GM18498 (cell line): ENCODE results near the gene PCDHGB4.
"Not testable (repeated sequence)": the region's sequence is repeated elsewhere in the genome, so short reads cannot be mapped to it uniquely, and the experiment has no call there.

Experiments
- ATAC-seq: cut with Tn5 transposase; IDR thresholded peaks from one replicate; pipeline ENCODE4 v1.9.1; 2021; ENCODE audit warnings: mild to moderate bottlenecking, moderate library complexity; ENCODE audit not compliant: unreplicated experiment

The PCDHGB4 gene

DNA sequence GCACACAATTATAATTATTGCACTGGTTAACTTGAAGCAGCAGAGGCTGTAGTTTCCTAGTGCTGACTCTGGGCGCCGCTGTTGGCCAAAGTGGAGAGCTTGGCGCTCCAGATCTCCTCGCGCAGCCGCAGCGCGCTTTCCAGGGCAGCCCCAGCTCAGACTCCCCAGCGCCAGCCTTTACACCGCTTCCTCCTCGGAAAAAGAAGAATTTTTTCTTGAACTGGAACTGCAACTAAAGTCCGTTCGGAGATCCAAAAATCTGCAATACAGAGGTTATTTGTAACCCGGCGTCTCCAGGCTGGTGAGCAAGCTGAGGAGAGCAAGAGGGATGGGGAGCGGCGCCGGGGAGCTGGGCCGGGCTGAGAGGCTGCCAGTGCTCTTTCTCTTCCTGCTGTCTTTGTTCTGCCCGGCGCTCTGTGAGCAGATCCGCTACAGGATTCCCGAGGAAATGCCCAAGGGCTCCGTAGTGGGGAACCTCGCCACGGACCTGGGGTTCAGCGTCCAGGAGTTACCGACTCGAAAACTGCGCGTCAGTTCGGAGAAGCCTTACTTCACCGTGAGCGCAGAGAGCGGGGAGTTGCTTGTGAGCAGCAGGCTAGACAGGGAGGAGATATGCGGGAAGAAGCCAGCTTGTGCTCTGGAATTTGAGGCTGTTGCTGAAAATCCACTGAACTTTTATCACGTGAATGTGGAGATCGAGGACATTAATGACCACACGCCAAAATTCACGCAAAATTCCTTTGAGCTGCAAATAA, at the start of gene PCDHGB4:
PCDHGB4 (plus strand) TSS at position 142 of the 755 bp plus-strand sequence; CDS start at position 329, 187 bp downstream.
- ATAC-seq = not testable (repeated sequence)

DNA sequence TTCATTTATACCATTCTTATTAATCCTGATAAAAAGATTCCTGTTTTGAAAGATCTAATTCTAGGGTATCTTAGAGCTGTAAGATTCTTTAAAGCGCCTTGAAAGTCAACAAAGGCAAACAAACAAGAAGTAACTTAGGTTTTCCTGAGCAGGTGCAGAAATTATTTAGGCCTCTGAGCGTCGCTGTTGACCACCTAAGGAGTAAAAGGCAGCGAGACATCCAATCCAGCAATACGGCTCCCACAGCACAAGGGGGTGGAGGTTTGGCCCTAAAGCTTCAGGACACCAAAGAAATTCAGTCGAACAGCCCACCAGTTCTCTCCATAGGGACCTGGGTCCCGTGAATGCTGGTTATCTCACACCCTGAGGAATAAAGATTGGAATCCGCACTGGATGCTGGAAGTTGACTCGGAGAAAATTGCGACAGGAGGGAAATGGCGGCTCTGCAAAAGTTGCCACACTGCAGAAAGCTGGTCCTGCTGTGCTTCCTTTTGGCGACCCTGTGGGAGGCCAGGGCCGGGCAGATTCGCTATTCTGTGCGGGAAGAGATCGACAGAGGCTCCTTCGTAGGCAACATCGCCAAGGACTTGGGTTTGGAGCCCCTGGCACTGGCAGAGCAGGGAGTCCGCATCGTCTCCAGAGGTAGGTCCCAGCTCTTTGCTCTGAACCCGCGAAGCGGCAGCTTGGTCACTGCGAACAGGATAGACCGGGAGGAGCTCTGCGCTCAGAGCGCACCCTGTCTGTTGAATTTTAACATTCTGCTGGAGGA, 48.8 kb upstream of the PCDHGB4 start, which contains the start of gene PCDHGA2:
PCDHGA2 (plus strand) TSS at position 223 of the 769 bp plus-strand sequence.
- no peak for ATAC-seq

DNA sequence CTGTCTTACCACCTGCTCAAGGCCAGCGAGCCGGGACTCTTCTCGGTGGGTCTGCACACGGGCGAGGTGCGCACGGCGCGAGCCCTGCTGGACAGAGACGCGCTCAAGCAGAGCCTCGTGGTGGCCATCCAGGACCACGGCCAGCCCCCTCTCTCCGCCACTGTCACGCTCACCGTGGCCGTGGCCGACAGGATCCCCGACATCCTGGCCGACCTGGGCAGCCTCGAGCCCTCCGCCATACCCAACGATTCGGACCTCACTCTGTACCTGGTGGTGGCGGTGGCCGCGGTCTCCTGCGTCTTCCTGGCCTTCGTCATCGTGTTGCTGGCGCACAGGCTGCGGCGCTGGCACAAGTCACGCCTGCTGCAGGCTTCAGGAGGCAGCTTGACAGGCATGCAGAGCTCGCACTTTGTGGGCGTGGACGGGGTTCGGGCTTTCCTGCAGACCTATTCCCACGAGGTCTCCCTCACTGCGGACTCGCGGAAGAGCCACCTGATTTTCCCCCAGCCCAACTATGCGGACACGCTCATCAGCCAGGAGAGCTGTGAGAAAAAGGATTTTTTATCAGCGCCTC, 46.6 kb upstream of the PCDHGB4 start:
- ATAC-seq = not testable (repeated sequence)

DNA sequence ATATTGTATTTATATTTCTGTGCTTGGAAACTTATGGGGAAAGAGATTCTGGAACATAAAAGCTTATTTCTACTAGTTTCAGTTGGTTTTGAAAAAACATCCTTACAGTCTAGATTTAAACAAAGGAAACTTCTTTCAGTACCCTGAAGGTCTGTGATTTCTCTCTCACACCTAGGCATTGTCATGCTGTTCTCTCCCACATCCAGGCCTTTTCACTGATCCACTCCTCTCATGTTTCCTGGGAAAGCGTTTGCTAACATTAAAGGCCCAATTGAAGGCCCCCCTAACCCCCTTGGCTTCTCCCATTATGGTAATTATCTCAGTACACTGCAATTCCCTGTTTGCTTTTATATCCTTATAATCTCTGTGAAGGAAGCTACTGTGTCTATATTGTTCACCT, 44.7 kb upstream of the PCDHGB4 start:
- ATAC-seq = no peak

DNA sequence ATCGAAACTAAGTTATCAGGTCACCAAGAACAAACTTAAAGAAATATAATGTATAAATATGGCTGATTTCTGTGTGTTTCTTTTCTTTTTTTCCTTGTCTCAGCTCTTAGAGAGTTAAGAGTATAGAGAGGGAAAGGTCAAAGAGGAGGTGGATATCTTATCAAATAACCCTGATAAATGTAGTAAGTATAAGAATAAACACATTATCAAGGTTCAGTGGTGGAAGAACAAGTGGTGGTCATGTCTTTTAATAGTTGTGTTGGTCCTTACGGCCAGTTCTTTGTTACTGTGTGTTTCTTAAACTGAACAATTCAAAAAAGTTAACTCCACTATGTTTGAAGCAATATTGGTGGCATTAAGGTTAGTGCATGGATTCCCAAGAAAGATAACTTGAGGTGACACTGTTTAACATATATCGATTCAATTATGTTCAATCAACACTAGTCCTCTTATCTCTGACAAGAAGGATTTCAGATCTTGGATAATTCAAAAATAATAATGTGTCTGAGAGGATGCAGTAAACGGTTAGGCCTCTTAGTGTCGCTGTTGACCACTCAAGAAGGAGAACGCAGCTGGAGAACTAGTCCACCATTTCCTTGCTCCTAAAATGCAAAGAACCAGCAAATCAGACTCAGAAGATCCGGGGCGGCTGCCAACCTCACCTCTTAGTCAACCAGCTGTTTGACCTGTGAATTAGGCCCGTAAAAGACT, 44.1 kb upstream of the PCDHGB4 start, which contains the start of gene PCDHGA3:
PCDHGA3 (plus strand) TSS at position 588 of the 711 bp plus-strand sequence. CDS start 205 bp downstream, outside the sequence.
- no peak for ATAC-seq

- no peak for ATAC-seq
Measured at GRCh38 chr5:141343953-141344463, 43.5 kb upstream of the PCDHGB4 start.

GRCh38 chr5:141345327-141345726, 42.2 kb upstream of the PCDHGB4 start:
- ATAC-seq = no peak

DNA sequence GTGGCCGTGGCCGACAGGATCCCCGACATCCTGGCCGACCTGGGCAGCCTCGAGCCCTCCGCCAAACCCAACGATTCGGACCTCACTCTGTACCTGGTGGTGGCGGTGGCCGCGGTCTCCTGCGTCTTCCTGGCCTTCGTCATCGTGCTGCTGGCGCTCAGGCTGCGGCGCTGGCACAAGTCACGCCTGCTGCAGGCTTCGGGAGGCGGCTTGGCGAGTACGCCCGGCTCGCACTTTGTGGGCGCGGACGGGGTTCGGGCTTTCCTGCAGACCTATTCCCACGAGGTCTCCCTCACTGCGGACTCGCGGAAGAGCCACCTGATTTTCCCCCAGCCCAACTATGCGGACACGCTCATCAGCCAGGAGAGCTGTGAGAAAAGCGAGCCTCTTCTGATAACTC, 41.5 kb upstream of the PCDHGB4 start:
- not testable (repeated sequence) for ATAC-seq

DNA sequence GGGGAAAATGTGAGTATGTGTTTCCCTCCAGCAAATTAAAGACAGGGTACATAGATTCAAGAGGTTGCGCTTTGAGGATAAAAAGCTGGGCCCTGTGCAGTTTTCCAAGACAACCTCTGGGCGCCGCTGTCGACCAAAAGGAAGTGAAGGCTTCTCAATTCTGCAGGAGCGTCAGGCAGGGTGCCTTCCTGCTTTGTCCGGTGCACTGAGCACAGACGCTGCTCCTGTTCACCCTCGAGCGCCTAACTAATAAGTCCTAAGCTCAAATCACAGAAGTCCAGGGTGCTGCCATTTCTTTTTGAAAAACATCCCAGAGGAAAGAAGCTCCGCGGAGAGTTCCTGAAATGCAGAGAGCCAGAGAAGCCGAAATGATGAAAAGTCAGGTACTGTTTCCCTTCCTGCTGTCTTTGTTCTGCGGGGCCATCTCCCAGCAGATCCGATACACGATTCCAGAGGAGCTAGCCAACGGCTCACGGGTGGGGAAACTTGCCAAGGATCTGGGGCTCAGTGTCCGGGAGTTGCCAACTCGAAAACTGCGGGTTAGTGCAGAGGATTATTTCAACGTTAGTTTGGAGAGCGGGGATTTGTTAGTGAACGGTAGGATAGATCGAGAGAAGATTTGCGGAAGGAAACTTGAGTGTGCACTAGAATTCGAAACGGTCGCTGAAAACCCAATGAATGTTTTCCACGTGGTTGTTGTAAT, 37.4 kb upstream of the PCDHGB4 start, which contains the start of gene PCDHGB1:
PCDHGB1 (plus strand) TSS at position 183 of the 703 bp plus-strand sequence; CDS start at position 345, 162 bp downstream.
- no peak for ATAC-seq

DNA sequence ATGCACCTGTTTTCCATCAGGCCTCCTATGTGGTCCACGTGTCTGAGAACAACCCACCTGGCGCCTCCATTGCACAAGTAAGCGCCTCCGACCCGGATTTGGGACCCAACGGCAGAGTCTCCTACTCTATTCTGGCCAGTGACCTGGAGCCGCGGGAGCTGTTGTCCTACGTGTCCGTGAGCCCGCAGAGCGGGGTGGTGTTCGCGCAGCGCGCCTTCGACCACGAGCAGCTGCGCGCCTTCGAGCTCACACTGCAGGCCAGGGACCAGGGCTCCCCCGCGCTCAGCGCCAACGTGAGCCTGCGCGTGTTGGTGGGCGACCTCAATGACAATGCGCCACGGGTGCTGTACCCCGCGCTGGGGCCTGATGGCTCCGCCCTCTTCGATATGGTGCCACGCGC, 35.9 kb upstream of the PCDHGB4 start:
- ATAC-seq = no peak

DNA sequence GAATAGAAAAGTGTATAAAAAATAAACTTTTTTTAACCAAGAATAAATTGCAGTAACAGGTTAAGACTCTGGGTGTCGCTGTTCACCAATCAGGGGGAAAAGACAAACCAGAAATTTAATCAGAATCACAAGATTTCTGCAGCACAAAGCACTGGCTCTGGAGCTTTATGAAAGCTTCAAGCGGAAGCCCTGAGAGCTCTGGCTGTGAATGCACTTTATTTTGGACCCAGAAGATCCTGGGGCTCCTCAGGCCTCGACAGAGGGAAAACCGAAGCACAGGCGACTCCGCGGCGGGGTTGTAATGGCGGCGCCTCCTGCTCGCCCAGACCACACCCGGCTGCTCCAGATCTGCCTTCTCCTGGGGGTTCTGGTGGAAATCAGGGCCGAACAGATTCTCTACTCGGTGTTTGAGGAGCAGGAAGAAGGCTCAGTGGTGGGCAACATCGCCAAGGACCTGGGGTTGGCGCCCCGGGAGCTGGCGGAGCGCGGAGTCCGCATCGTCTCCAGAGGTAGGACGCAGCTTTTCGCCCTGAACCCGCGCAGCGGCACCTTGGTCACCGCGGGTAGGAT, 32.5 kb upstream of the PCDHGB4 start, which contains the start of gene PCDHGA4:
PCDHGA4 (plus strand) TSS at position 122 of the 570 bp plus-strand sequence; CDS start at position 209, 87 bp downstream.
- no peak for ATAC-seq

GRCh38 chr5:141355641-141356040, 31.9 kb upstream of the PCDHGB4 start:
- ATAC-seq = no peak

DNA sequence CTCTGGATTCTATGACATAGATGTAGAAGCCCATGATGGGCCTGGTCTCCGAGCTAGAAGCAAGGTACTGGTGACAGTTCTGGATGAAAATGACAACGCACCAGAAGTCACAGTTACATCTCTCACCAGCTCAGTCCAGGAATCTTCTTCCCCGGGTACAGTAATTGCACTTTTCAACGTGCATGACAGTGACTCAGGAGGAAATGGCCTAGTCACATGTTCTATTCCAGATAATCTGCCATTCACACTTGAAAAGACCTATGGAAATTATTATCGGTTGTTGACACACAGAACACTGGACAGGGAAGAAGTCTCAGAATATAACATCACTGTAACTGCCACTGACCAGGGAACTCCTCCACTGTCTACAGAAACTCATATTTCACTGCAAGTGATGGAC, 31.4 kb upstream of the PCDHGB4 start:
- no peak for ATAC-seq

- no peak for ATAC-seq
Measured at GRCh38 chr5:141356950-141357349, 30.5 kb upstream of the PCDHGB4 start.

DNA sequence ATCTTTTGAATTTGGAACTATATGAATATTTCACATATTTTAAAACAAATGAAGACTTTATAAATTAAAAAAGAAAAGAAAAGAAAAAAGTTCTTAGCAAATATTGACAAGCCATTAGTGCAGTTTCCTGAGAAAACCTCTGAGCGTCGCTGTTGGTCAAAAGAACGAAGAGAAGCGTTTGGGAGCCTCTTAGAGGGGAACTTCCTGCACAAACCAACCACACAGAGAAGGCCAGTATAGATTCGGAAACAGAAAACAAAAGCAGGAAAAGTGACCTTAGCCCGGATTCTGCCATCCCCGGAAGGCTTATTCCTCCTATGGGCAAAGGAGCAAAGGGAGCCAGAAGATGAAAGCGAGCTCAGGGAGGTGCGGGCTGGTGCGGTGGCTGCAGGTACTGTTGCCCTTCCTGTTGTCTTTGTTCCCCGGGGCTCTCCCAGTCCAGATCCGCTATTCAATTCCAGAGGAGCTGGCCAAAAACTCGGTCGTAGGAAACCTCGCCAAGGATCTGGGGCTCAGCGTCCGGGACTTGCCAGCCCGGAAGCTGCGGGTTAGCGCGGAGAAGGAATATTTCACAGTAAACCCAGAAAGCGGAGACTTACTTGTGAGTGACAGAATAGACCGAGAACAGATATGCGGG, 27.6 kb upstream of the PCDHGB4 start, which contains the start of gene PCDHGB2:
PCDHGB2 (plus strand) TSS at position 205 of the 637 bp plus-strand sequence; CDS start at position 347, 142 bp downstream.
- peak; percentile 66 for ATAC-seq

GRCh38 chr5:141360685-141361084, 26.8 kb upstream of the PCDHGB4 start:
- no peak for ATAC-seq

GRCh38 chr5:141362719-141363118, 24.8 kb upstream of the PCDHGB4 start:
- ATAC-seq = no peak

DNA sequence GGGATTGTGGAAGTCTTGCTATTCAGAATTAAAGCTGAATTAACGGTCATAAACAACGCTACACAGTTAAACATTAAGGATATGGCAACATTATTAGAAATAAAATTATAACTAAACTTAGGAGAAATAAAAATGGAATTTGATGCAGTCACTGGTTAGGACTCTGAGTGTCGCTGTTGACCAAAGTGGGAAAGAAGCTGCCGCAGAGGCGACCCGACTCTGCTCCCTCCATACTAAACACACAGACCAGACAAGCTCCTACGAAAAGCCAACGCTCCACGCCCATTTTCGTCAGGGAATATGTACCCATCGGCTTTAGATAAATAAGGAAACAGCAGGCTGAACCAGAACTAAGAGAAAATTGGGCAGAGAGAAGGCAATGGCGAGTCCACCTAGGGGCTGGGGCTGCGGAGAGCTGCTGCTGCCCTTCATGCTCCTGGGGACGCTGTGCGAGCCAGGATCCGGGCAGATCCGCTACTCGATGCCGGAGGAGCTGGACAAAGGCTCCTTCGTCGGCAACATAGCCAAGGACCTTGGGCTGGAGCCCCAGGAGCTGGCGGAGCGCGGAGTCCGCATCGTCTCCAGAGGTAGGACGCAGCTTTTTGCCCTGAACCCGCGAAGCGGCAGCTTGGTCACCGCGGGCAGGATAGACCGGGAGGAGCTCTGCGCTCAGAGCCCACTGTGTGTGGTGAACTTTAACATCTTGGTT, 23.4 kb upstream of the PCDHGB4 start, which contains the start of gene PCDHGA5:
PCDHGA5 (plus strand) TSS at position 211 of the 709 bp plus-strand sequence; CDS start at position 380, 169 bp downstream.
- ATAC-seq = no peak
